GM21381 (cell line): ENCODE data around the gene ARHGAP4.

ENCODE experiments used
- ATAC-seq: cut with Tn5 transposase; IDR thresholded peaks from one replicate; pipeline ENCODE4 v1.9.1; 2021; ENCODE audit warnings: mild to moderate bottlenecking, moderate library complexity; ENCODE audit not compliant: unreplicated experiment

ARHGAP4 gene

DNA sequence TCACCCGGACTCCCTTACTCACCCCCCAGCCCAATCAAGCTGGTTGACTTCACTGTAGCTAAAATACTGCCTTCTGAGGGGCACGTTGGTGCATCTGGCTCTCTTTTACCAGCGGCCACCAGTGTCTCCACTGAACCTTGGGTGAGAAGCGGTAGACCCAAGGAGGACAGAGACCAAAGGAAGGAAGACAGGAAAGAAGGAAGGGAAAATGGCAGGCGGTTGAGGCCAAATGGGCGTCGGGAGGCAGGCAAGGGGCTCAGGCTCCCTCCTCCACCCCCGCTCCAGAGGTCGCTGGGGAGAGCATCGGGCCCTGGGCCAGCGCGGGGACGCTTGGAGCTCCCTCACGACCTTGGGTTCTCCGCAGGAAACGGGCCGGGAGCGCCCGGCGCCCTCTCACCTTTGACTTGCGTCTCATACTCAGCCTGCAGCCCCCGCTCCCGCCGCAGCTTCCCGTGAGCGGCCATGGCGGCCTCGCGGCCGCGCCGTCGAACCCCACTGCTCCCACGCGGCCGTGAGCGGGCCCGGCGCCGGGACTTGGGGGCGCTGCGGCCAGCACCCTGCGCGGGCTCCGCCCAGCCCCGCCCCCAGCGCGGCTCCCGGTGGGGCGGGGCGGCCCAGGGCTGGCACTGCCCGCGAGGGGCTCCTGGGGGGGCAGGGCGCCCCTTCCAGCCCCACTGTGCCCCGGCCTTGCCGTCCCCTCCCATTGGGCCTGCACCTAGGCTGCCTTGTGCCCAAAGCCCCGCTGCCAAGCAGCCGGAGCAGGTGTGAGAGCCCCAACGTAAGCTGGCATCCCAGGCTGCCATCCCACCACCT, at the start of gene ARHGAP4:
TSS of gene ARHGAP4 (minus strand) at position 526 of the 813 bp plus-strand sequence. CDS start at position 464, 62 bp downstream.
- ATAC-seq = no peak

DNA sequence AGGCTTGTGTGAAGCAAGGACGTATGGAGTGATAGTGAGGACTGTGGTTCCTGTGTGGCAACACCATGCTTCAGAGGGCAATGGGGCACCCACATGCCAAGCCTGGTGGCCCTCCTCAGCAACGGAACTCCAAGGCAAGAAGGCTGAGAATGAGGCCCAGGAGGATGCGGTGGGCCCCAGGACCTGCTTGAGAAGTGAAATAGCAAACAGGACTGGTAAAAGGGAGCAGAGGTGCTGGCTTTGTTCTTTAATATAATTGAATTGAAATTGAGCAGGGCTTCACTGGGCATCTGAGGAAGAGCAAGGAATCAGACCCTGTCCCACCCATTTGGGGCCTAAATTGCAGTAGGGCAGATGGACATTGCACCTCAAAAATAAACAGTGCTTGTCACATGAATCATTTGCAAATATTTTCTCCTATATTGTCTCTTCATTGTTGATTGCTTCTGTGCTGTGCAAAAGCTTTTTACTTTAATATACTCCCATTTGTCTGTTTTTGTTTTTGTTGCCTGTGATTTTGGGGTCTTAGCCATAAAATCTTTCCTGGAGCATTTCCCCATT, 48.7 kb upstream of the ARHGAP4 start:
- ATAC-seq = no peak

DNA sequence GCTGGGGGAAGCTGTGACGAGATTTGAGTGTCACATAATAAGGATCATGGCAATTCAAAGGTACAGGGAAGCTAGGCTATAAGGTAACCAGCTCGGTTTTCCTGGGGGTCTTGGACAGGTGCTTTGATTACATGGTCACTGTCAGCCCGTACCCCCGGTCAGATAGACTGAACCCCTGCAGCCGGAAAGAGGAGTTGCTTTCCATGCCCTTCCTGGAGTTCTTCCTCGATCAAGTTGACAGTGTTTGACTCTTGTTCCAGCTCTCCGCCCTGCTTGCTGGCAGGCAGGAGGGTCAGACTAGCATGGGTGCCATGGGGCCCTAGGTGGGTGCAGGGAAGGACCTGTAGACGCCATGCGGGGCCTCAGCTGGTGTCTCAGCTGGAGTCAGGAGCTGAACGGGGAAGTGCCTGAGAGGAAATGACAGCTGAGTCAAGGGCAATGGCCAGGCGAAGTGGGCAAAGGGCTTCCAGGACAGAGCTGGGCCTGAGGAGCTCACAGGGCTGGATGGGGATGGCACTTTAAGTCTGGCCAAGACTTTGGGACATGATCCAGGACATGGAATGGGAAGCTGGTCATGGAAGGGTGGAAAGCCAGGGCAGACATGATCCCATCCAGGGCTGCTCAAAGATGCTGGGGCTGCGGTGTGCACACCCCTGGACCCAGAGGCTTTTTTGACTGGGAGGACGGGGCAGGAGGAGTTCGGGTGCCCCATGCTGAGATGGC, 48.1 kb upstream of the ARHGAP4 start:
- ATAC-seq = no peak

DNA sequence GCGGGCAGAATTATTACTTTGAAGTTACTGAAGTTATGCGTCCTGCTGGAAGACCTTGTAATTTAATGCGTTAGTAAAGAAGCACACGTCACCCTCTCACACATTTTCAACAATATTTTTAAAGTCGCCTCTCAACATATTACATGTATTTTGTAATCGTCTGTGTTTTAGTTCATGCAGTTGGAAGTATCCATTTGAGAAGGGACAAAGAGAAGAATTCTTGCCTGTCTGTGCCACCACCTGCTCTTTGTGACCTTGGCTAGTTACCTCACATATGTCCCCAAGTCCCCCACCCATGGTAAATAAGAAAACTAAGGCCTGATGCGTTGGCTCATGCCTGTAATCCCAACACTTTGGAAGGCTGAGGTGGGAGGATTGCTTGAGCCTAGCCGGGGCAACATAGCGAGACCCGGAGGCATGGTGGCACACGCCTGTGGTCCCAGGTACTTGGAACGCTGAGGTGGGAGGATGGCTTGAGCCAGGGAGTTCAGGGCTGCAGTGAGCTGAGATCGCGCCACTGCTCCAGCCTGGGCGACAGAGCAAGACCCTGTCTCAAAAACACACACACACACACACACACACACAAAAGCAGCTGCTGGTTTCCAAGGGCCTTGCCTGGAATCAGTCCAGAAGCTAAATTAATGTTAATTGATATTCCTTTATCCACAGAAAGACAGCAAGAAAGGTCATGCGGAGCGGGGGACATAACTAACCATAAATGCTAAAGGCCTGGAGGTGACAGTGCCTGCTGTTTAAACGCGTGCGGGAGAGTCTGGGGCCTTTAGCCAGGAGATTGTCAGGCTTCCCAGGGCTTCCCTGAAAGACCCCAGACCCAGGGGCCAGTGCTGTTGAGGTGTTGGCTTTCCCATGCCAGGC, 47.3 kb upstream of the ARHGAP4 start:
- ATAC-seq = no peak

DNA sequence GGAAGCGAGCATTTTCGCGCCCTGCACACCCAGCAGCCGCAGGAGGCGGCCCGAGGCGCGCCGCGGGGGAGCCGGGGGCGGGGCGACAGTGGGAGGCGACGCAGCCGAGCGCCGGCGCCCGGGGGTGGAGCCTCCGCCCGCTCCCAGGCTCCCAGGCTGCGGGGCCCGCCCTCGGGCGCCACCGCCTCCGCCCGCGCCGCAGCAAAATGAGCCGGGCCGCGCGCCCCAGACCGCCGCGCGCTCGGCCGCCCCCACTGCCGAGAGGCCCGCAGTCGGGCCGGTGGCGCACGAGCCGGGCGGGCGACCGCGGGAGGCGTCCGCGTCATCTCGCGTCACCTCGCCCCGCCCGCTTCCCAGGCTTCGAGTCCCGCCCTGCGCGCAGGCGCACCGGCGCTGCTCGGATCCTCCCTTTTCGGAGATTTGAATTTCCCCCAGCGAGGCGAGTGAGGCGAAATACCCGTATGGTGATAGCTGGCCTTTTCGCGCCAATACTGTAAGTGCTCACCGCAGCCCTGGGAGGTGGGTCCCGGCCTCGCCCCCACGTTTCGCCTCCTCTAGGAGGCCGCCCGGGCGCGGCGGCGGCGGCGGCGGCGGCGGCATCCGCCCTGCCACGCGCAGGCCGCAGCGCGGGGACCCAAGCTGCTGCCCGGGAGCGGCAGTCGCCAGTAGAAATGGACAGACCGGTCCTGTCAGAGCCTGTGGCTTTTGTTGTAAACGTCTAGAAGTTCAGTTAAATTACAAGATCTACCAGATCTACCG, 46.5 kb upstream of the ARHGAP4 start, which contains the start of gene TMEM187:
TSS of gene TMEM187 (plus strand) at position 387 of the 759 bp plus-strand sequence. CDS start 9,309 bp downstream, outside the sequence.
- peak; percentile 50 for ATAC-seq

DNA sequence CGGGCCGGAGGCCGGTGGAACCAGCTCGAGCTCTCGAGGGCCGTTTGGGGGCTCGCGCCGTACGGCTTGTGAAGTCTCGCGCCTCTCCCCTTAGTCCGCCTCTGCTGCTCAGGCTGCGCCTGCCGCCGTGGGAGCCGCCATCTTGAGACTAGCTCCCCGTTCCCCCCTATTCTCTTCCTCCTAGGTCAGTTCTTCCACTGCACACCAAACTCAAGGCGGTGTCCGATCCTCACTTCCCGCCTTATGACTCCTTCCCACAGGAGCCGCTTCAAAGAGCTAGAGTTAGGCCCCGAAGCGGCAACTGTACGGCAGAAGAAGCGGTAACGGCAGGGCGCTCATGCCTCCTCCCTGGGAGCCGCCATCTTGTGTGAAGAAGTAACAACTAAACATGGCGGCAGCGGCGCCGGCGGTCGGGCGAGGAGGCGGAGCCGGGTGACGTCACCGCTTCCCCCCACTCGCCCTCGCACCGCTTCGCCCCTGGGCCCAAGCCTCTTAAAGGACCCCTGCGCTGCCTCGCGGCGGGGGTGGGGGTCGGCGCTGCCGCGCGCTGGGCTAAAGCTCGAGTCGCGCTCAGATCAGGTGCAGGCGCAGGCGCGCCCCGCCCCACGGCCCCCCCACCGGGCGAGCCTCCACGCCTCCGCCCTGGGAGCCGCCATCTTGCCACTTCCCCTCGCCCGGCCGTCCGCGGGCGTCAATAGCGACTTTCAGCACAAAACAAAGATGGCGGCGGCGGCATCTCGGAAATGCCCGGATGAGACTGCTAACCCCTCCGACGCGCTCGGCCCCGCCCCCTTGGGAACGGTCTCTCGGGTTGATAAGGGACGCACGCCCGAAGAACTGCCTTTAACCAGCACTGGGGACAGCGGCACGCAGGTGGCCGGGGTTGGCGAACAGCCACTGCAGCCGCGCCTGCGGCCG, 45.6 kb upstream of the ARHGAP4 start, which contains the start of gene HCFC1:
TSS of gene HCFC1 (minus strand) at position 369 of the 918 bp plus-strand sequence. CDS start 978 bp downstream, outside the sequence.
- peak; percentile 35 for ATAC-seq

DNA sequence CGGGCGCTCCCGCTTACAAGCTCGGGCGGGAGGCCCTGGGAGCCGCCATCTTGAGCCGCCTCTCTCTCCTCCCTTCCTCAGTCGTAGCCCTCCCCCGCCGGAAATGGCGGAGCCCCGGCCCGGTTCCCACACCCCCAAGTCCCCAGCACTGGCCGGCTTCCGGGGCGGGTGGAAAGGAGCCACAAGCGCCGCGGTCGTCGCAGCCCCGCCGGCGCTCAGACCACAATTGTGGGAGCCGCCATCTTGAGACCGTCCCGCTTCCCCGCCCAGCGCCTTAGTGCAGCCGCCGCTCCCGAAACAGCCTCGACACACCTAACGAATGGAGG, 45.0 kb upstream of the ARHGAP4 start:
- ATAC-seq = peak; percentile 34

DNA sequence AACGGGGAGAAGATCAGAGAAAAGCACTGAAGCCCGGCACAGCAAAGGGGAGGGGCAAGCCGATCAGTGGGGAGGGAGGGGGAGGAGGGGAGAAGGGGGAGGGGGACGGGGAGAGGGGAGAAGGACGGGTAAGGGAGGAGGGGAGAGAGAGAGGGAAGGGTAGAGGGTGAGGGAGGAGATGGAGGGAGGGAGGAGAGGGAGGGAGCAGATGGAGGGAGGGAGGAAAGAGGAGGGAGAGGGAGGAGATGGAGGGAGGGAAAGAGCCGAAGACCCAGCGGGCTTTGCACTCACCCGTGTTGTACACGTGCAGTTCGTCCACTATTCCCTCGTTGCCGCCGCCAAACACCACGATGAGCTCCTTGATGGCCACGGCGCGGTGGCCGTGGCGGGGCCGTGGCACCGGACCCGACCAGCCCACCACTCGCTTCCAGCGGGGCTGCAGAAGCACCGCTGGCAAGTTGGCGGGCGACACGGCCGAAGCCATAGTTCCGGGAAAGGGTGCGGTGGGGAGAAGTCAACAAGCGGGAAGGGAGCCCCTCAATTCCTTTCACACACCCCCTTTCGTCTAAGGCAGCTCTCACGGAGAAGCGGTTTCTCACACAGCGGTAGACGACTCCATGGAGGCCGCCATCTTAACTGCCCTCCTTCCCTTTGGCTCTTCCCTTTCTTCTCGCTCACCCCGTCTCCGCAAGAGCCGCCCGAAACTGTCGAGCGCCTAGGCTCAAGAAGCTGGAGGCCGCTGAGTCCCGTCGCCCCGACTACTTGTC, 44.5 kb upstream of the ARHGAP4 start:
- ATAC-seq = peak; percentile 1

DNA sequence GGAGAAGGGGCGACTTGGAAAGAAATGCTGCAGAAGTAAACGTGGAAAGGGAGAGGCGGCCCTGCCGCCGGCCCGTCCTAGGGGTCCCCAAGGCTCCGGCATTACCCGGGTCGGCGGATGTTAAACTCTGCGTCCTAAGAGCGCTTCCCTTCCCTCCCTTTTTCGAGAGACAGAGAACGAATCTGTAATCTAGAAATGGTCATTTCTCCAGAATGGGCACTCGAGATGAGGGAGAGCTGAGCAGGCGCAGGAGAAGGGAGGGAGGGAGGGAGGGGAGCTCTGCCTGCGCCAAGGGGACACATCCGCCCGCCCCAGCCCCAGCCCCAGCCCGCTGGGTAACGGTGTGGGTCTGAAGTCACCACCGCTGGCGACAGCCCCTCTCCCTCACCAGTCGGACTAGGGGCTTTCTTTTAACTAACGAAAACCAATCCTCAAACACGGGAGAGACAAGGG, 43.9 kb upstream of the ARHGAP4 start:
- no peak for ATAC-seq

DNA sequence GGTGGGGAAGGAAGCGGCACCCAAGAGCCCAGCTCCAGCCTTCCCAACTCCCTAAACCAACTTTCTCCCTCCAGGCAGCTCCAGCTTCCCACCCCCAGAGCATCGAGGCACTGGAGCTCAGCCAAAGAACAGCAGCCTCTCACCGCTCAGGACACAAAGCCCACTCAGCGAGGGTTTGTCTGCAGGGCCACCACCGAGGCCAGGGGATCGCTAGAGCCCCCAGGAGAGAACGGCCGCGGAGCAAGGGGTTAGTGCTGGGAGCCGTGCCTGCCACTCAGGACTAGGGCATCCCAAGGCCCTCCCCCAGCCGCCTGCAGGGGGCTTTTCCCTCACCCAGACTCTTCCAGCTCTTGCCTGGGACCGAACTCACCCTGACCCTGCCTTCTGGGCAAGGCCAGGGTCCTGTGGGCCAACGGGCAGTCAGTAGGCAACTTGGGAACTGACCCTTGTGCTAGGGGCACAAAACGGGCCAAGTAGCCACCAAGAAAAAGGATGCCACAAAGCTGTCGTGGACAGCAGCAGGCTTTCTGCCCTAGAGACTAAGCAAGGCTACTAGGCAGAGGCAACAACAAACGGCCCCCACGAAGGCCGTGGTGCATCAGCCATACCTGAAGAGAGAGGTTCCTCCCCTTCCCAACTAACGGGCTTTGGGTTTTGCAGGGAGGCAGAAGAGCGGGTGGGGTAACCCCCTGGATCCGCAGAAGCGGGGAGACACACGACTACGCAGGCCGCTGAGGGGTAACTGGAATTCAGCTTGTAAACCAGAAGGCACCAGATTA, 43.2 kb upstream of the ARHGAP4 start:
- no peak for ATAC-seq

DNA sequence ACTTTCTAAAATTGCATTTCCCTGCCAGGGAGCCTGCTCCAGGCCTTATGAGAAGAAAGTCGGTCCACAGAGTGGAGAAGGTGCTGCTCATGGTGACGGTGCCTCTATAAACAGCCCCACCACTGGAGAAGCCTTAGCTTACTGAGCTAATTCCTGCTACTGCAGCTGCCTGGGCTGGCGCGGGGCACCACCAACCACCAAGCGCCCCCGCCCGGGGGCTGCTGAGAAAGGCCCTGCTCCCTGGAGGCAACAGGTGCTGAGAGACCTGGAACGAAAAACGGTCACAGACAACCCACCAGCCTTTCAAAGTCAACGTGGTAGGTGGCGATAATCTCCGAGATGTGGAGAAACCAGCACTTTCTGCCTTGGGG, 42.7 kb upstream of the ARHGAP4 start:
- ATAC-seq = no peak

DNA sequence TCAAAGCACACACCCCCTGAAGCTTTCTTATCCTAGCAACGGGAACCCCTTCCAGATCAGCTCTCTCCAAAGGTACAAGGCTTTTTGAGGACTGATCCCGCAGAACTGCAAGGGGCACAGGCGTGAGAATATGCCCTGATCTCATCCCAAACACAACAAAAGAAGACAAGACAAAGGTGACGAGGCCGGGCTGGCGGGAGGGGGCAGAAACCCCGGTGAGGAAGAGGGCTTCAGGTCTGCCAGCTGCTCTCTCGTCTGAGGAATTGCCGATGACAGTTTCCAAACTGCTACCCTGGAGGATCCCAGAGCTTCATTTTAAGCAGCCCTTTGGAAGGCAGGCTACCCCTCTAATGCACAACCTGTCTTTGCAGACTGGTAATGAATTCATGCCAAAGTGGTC, 42.2 kb upstream of the ARHGAP4 start:
- no peak for ATAC-seq

DNA sequence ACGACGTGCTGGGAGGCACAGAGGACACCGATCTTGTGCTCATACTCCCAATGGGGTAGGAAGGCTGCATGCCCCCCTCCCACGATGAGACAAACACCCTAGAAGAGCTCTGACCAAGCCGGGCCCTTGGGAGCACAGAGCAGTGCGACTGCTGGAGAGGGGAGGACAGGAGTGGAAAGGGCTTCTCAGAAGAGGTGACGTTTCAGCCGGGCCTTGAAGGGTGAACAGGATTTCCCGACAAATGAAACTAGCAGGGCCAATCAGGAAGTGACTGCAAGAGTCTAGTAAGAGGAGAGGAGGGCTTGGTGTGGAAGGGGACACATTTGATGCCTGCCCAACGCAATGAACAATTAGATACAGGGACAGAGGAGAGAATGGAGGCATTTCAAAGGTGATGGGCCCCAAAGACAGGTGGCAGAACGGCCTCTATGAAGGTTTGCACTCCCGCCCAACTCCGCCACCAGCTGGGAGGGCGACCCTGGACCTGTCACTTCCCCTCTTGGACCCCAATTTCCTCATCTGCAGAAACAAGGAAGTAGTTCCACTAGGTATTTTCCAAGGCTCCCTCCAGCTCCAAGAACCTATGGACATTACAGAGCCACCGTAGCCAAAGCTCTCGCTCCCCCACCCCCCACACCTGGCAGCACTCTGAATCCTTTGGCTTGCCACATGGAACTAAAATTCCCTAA, 41.6 kb upstream of the ARHGAP4 start:
- ATAC-seq = no peak

DNA sequence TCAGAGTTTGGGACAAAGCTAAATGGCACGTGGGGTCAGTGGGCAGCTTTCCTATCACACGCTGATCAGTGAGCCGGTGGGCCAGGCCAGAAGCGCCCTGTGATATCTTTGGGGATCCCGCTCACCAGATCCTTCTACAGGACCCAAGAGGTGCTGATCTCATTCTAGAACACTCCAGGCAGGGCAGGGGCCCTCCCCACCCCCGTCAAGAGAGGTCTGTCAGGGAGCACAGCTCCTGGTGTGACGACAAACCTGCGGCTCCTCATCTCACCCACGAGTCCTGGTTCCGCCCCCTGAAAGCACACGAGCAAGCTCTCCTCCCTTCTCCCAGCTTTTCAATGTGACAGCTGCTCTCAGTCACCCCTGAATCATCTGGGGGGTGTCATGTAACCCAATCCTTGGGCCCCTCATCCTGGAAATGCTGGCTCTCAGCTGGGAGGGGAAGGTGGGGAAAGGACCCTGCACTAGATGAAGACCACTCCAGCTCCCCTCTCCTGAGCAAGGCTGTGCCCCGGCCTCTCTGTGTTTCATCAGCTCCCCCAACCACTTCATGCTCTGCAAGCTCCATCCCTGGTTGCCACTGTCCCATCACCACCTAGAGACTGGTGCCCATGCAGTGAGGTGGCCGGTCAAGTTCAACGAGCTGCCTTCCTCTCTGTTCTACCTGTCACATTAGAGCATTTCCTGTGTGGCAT, 40.9 kb upstream of the ARHGAP4 start:
- no peak for ATAC-seq

DNA sequence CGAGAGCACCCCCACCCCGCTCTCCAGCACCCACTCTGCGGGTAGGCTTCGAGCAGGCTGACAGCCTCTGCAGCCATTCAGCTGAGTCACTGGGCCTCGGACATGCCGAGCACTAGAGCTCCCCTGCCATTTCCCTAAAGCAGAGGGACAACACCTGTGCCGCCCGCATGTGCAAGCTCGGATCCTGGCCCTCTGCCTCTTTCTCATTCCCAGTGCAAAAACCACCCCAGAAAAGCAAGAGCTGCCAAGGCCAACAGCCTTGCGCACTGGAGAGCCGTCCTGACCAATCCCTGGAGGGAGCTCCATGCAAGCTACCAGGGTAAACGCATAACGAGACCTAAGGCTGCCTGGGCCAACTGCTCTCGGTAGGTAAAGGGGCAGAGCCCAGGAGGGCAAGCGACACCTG, 40.2 kb upstream of the ARHGAP4 start:
- no peak for ATAC-seq

DNA sequence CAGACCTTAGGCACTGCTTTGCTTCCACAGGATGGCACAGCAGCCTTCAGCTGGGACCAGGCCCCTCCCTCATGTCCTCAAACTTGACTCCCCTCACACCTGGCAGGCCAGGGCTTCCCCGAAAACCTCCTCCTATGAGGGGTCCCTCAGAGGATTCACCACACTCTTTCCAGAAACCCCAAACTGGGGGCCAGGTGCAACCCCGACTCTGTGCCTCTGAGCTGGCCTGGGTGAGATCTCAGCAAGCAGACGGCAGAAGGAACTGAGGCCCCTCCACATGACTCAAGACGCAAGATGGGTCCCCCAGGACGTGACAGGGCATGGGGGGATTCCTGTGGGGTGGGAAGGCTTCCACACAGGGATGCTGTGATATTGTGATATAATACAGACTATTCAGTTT, 39.3 kb upstream of the ARHGAP4 start:
- no peak for ATAC-seq
